Endothelial cell of umbilical vein (primary cell): ENCODE data around the gene RASA2. TPM values are rescaled to one million over a fixed set of nuclear protein-coding genes. Genes with fewer than 3 reads are reported as not detected.

Experiments
- BruUV-seq: library from RNA; stranded (reverse); fragments of 400-500 nt; replicated peaks from 2 replicates; lab custom pipeline; 2021; lab: Mats Ljungman, UMichigan
- CTCF ChIA-PET: fragments of 300-600, 350-600 bp; sonication (Branson Sonifier 250); formaldehyde crosslinking; loops from one replicate; lab custom pipeline; 2021; ENCODE audit warnings: antibody characterized with exemption, inconsistent platforms; lab: Charles Lee
- POLR2A ChIA-PET: fragments of 300-600, 350-600 bp; sonication (Branson Sonifier 250); formaldehyde crosslinking; loops from one replicate; lab custom pipeline; 2021; ENCODE audit warnings: antibody characterized with exemption, inconsistent platforms; lab: Charles Lee
- DNase-seq: peaks from one replicate; pipeline ENCODE4 v3.0.0-alpha.2; 2011; ENCODE audit warnings: low read depth, low spot score
- FAIRE-seq: peaks from 2 replicates; lab custom pipeline; 2011; peaks lifted over from hg19 to GRCh38; lab: Jason Lieb, UNC
- H2AFZ ChIP-seq: 2 replicates; pipeline ENCODE4 v1.6.0; 2012; ENCODE audit warnings: low read depth, low read length, control low read depth, inconsistent platforms
- H3K27ac ChIP-seq: 2 replicates; pipeline ENCODE4 v1.5.1; 2011; ENCODE audit warnings: low read depth, mild to moderate bottlenecking, control low read depth, low read length, moderate library complexity; ENCODE audit not compliant: insufficient read depth
- H3K27me3 ChIP-seq, 2 experiments: 2 replicates each; pipeline versions ENCODE4 v1.6.0 to v1.6.1; 2011; ENCODE audit warnings: low read length in 2 of 2, mixed read lengths in 1 of 2; ENCODE audit not compliant: control insufficient read depth in 2 of 2, insufficient read depth in 2 of 2
- H3K36me3 ChIP-seq, 2 experiments: 2 replicates in 1 of 2; 3 replicates in 1 of 2; pipeline ENCODE4 v1.5.1; 2011; ENCODE audit warnings: low read length in 2 of 2, mild to moderate bottlenecking in 1 of 2, moderate library complexity in 1 of 2; ENCODE audit not compliant: control insufficient read depth in 2 of 2, insufficient read depth in 2 of 2; ENCODE audit errors: extremely low read depth in 1 of 2
- H3K4me1 ChIP-seq: 3 replicates; pipeline ENCODE4 v1.5.1; 2011; ENCODE audit warnings: mild to moderate bottlenecking, low read length; ENCODE audit not compliant: control insufficient read depth, insufficient read depth; ENCODE audit errors: extremely low read depth
- H3K4me2 ChIP-seq: 2 replicates; pipeline ENCODE4 v1.6.1; 2011; ENCODE audit warnings: low read length, control low read depth, mixed read lengths; ENCODE audit not compliant: insufficient read depth
- H3K4me3 ChIP-seq, 3 experiments: fragments of 200-600 bp in 1 of 3; sonication (generic), shearing (Covaris generic) in 1 of 3; replicated peaks in 1 of 3; 2 replicates each; pipeline ENCODE4 v1.5.1; 2011 to 2016; ENCODE audit warnings: control low read depth in 3 of 3, low read length in 3 of 3, mild to moderate bottlenecking in 2 of 3, inconsistent platforms in 1 of 3, low read depth in 1 of 3, moderate library complexity in 1 of 3; ENCODE audit not compliant: insufficient read depth in 1 of 3
- H3K79me2 ChIP-seq: 2 replicates; pipeline ENCODE4 v1.6.0; 2012; ENCODE audit warnings: low read length, inconsistent platforms; ENCODE audit not compliant: control insufficient read depth, insufficient read depth
- H3K9ac ChIP-seq: replicated peaks from 2 replicates; pipeline ENCODE3; 2011; ENCODE audit warnings: low read length, control low read depth; ENCODE audit not compliant: insufficient read depth; ENCODE audit errors: extremely low read depth
- H3K9me1 ChIP-seq: replicated peaks from 3 replicates; pipeline ENCODE4 v1.6.0; 2011; ENCODE audit warnings: mild to moderate bottlenecking, low read length; ENCODE audit not compliant: control insufficient read depth, insufficient read depth; ENCODE audit errors: extremely low read depth
- H3K9me3 ChIP-seq: replicated peaks from 2 replicates; pipeline ENCODE4 v1.5.1; 2012; ENCODE audit warnings: low read length, inconsistent platforms; ENCODE audit not compliant: control insufficient read depth, insufficient read depth
- H4K20me1 ChIP-seq: replicated peaks from 2 replicates; pipeline ENCODE3; 2011; ENCODE audit warnings: mild to moderate bottlenecking, low read length; ENCODE audit not compliant: control insufficient read depth, insufficient read depth; ENCODE audit errors: extremely low read depth
- EZH2 ChIP-seq: IDR thresholded peaks from 2 replicates; pipeline ENCODE4 v1.6.1; 2012; ENCODE audit warnings: borderline replicate concordance, low read depth, mild to moderate bottlenecking, moderate library complexity, low read length, inconsistent platforms; ENCODE audit not compliant: severe bottlenecking
- FOS ChIP-seq: IDR thresholded peaks from 2 replicates; pipeline ENCODE4 v1.6.1; 2011; ENCODE audit warnings: mild to moderate bottlenecking, low read length, moderate library complexity, borderline replicate concordance; ENCODE audit not compliant: insufficient read depth
- JUN ChIP-seq: IDR thresholded peaks from 2 replicates; pipeline ENCODE4 v1.6.1; 2011; ENCODE audit warnings: borderline replicate concordance, low read depth; ENCODE audit not compliant: insufficient read length, insufficient read depth
- MYC ChIP-seq: IDR thresholded peaks from one replicate; pipeline ENCODE4 v1.6.1; 2011; ENCODE audit warnings: mild to moderate bottlenecking, low read depth, low read length
- POLR2AphosphoS5 ChIP-seq: IDR thresholded peaks from 2 replicates; pipeline ENCODE4 v1.6.1; 2012; ENCODE audit warnings: low read depth, mild to moderate bottlenecking, control low read depth, low read length, moderate library complexity; ENCODE audit not compliant: insufficient read depth
- dilution Hi-C: fragments of 300-500 bp; cut with MboI; formaldehyde crosslinking; loops from one replicate; pipeline ENCODE4 v1.15.0; 2019; ENCODE audit warnings: low sequenced_read_pairs; ENCODE audit not compliant: extremely low pct_ligation_motif_present
- intact Hi-C: fragments of 100-400 bp; cut with micrococcal nuclease; formaldehyde crosslinking; loops from one replicate; pipeline ENCODE4 v1.10.0; 2022
- polyA plus RNA-seq, 4 experiments: library from polyadenylated mRNA; depleted of rRNA in 3 of 4; stranded (reverse) in 3 of 4; unstranded in 1 of 4; fragments of >200 nt; gene quantifications; 2 replicates each; pipeline versions ENCODE4 v1.2.1 to v1.2.3, GENCODE V29; 2011 to 2012; ENCODE audit warnings: missing spikeins in 1 of 4
- total RNA-seq: library from RNA; stranded (reverse); gene quantifications from 2 replicates; pipeline ENCODE4 v1.2.3, GENCODE V29; 2021
- TF ChIP-seq, protein P1 (sequence below), 2 donors: IDR thresholded peaks; 1 replicate in 1 of 2; 2 replicates in 1 of 2; pipeline ENCODE4 v1.5.1; 2011; ENCODE audit warnings: low read length in 2 of 2, mild to moderate bottlenecking in 2 of 2, moderate library complexity in 2 of 2, control low read depth in 1 of 2, inconsistent platforms in 1 of 2, low read depth in 1 of 2; ENCODE audit not compliant: insufficient read depth in 1 of 2; ENCODE audit errors: extremely low read depth in 1 of 2
- TF ChIP-seq, protein P2 (sequence below): IDR thresholded peaks from 2 replicates; pipeline ENCODE4 v1.6.1; 2011; ENCODE audit not compliant: insufficient read depth, insufficient read length

The RASA2 gene
- total and polyA plus RNA-seq, 2 donors (not counting 3 experiments of a cell fraction or from before 2014, with no cell fraction given), result 3.1 to 20.2 TPM

DNA sequence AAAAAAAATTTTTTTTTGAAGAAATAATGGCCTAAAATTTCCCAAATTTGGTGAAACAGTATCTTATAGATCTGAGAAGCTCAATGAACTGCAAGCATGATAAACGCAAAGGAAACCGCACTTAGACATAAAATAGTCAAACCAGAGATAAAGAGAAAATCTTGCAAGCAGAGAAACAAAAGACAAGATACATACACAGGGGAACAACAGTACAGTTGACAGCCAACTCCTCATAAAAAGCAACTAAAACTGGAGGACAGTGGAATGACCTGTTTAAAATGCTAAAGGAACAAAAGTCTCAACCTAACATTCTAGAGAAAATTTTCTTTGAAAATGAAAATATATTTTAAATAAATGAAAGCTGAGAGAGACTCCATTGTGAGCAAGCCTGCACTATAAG, 107.5 kb downstream of the RASA2 start:
- Histone ChIP-seq H4K20me1 (no peaks in the 10 kb centered on the region), H3K9ac (no peak overlapping the region), H2AFZ (no peak overlapping the region), H3K9me1 (no peaks in the 10 kb centered on the region), H3K27ac (no peak overlapping the region), H3K79me2 (no peaks in the 10 kb centered on the region), H3K4me2 (no peak overlapping the region), H3K27me3 (no peaks in the 10 kb centered on the region), H3K36me3 (peaks cover 11 to 17% of the 10 kb centered on the region in 2 experiments), H3K4me1 (no peaks in the 10 kb centered on the region), H3K4me3 (no peak overlapping the region), H3K9me3 (no peaks in the 10 kb centered on the region)
- dilution Hi-C loops, result no loop called here
- ChIA-PET POLR2A (no interaction called here), CTCF (interaction anchor here (0.7 to 1.3 kb wide), 2 partner anchors 49 to 319 kb away, joined by 3 read pairs; no protein-coding TSS in a partner anchor)
- FAIRE-seq (no peak), DNase-seq (no peak)
- intact Hi-C loops, result no loop called here
- TF ChIP-seq, protein P1, sequence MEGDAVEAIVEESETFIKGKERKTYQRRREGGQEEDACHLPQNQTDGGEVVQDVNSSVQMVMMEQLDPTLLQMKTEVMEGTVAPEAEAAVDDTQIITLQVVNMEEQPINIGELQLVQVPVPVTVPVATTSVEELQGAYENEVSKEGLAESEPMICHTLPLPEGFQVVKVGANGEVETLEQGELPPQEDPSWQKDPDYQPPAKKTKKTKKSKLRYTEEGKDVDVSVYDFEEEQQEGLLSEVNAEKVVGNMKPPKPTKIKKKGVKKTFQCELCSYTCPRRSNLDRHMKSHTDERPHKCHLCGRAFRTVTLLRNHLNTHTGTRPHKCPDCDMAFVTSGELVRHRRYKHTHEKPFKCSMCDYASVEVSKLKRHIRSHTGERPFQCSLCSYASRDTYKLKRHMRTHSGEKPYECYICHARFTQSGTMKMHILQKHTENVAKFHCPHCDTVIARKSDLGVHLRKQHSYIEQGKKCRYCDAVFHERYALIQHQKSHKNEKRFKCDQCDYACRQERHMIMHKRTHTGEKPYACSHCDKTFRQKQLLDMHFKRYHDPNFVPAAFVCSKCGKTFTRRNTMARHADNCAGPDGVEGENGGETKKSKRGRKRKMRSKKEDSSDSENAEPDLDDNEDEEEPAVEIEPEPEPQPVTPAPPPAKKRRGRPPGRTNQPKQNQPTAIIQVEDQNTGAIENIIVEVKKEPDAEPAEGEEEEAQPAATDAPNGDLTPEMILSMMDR (IDR thresholded peaks at IDR 0.05; ENCODE audit: extremely low read depth in 1 of 2, insufficient read depth in 1 of 2, low read depth in 1 of 2, low read length in 2 of 2), result no peak
- no peak for TF ChIP-seq MYC
- TF ChIP-seq POLR2AphosphoS5, result no peak
- no peak for TF ChIP-seq FOS
- no peak for TF ChIP-seq JUN
- TF ChIP-seq, protein P2, sequence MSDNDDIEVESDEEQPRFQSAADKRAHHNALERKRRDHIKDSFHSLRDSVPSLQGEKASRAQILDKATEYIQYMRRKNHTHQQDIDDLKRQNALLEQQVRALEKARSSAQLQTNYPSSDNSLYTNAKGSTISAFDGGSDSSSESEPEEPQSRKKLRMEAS, result no peak
- no peak for TF ChIP-seq EZH2
- no TSS peak for BruUV-seq
